ENCODE data around the gene C6. TPM values are rescaled to one million over a fixed set of nuclear protein-coding genes. Genes with fewer than 3 reads are reported as not detected.

The C6 gene
- total and polyA plus RNA-seq, 9 of the 15 experiments (the other 6 are each of a cell fraction or from before 2014, with no cell fraction given): 0.09 TPM; not detected in 8

GRCh38 chr5:41223962-41224361 is 10.6 kb upstream of the C6 start:
- Histone ChIP-seq H3K9me1 (ENCODE audit: control insufficient read depth, insufficient read depth, low read length) (no peaks in the 10 kb centered on the region), H3K9ac (ENCODE audit: insufficient read depth in 1 of 2, low read depth in 2 of 2, low read length in 2 of 2) (no peak overlapping the region), H3K27me3 (ENCODE audit: control insufficient read depth in 2 of 2, insufficient read depth in 2 of 2, low read length in 2 of 2) (no peaks in the 10 kb centered on the region), H3K9me3 (replicated peaks; ENCODE audit: control insufficient read depth, insufficient read depth, low read depth, low read length) (no peaks in the 10 kb centered on the region; the same call in 1 of the 2 replicates), H3K4me2 (ENCODE audit: insufficient read depth, low read length) (no peak overlapping the region), H3K4me1 (replicated peaks in 1 of 2; ENCODE audit: control insufficient read depth in 2 of 2, insufficient read depth in 2 of 2, low read length in 2 of 2) (no peaks in the 10 kb centered on the region), H2AFZ (ENCODE audit: low read depth, low read length) (no peak overlapping the region), H3K36me3 (ENCODE audit: control insufficient read depth, insufficient read depth, low read length) (no peaks in the 10 kb centered on the region), H4K20me1 (replicated peaks; ENCODE audit: control insufficient read depth, insufficient read depth, low read length) (no peaks in the 10 kb centered on the region), H3K4me3 (no peak overlapping the region), H3K79me2 (ENCODE audit: control insufficient read depth, insufficient read depth, low read length) (no peaks in the 10 kb centered on the region), H3K27ac (ENCODE audit: extremely low read depth, low read depth, low read length) (no peak overlapping the region)
- BruUV-seq (replicated peaks): no TSS peak
- FAIRE-seq (no peak), DNase-seq (ENCODE audit: extremely low read depth in 1 of 4, low spot score in 3 of 4) (no peak), ATAC-seq (no peak)
- in situ Hi-C loops (cut with MboI) (no loop called here), intact Hi-C loops (cut with micrococcal nuclease) (no loop called here)
- WGBS (ENCODE audit: insufficient coverage, low coverage, missing lambda C conversion rate): 4% methylated on average over 2 of the region's 2 CpGs
- TF ChIP-seq MAFK (IDR thresholded peaks at IDR 0.05; ENCODE audit: low read length) (peak; percentile 31; the same call in 1 of the 2 replicates), CBX5 (IDR thresholded peaks at IDR 0.05; ENCODE audit: borderline replicate concordance, low read depth) (no peak), ZNF316 (IDR thresholded peaks at IDR 0.05) (peak; percentile 48), ZFPM2 (CRISPR knock-in tag; IDR thresholded peaks at IDR 0.05) (no peak)
- ChIA-PET CTCF (ENCODE audit: low intra/inter-chr PET ratio) (no interaction called here), POLR2A (no interaction called here)

- no peaks in the 10 kb centered on the region for H3K36me3 ChIP-seq (ENCODE audit: control insufficient read depth, insufficient read depth, low read length)
- BruUV-seq (replicated peaks): no TSS peak
- no peaks in the 10 kb centered on the region for H3K27me3 ChIP-seq (ENCODE audit: control insufficient read depth in 2 of 2, insufficient read depth in 2 of 2, low read length in 2 of 2)
- H3K4me3 ChIP-seq: no peak overlapping the region
- TF ChIP-seq GTF2F1 (IDR thresholded peaks at IDR 0.05; ENCODE audit: low read depth, low read length) (no peak), ZC3H4 (CRISPR knock-in tag; IDR thresholded peaks at IDR 0.05; ENCODE audit: borderline replicate concordance) (no peak), NRF1 (conservative IDR thresholded peaks at IDR 0.05 in 1 of 2, IDR thresholded peaks at IDR 0.05 in 1 of 2) (no peak), ZNF586 (CRISPR knock-in tag; conservative IDR thresholded peaks at IDR 0.05) (no peak), HLTF (IDR thresholded peaks at IDR 0.05) (no peak), HCFC1 (IDR thresholded peaks at IDR 0.05; ENCODE audit: low read depth, low read length) (no peak), POLR2A (conservative IDR thresholded peaks at IDR 0.05) (no peak), ZNF76 (CRISPR knock-in tag; IDR thresholded peaks at IDR 0.05; ENCODE audit: borderline replicate concordance) (no peak)
- no peaks in the 10 kb centered on the region for H3K4me1 ChIP-seq (replicated peaks in 1 of 2; ENCODE audit: control insufficient read depth in 2 of 2, insufficient read depth in 2 of 2, low read length in 2 of 2)
- intact Hi-C loops (cut with micrococcal nuclease): no loop called here
- no peak for FAIRE-seq
- H3K27ac ChIP-seq (ENCODE audit: extremely low read depth, low read depth, low read length): no peak overlapping the region
- H3K79me2 ChIP-seq (ENCODE audit: control insufficient read depth, insufficient read depth, low read length): no peaks in the 10 kb centered on the region
- POLR2A ChIA-PET: no interaction called here
- no peak overlapping the region for H3K4me2 ChIP-seq (ENCODE audit: insufficient read depth, low read length)
- H3K9me1 ChIP-seq (ENCODE audit: control insufficient read depth, insufficient read depth, low read length): no peaks in the 10 kb centered on the region
- no peak overlapping the region for H2AFZ ChIP-seq (ENCODE audit: low read depth, low read length)
- no peak overlapping the region for H3K9ac ChIP-seq (ENCODE audit: insufficient read depth in 1 of 2, low read depth in 2 of 2, low read length in 2 of 2)
- WGBS (ENCODE audit: insufficient coverage, low coverage, missing lambda C conversion rate): 0% methylated on average over 2 of the region's 2 CpGs
- no peaks in the 10 kb centered on the region for H4K20me1 ChIP-seq (replicated peaks; ENCODE audit: control insufficient read depth, insufficient read depth, low read length)
- in situ Hi-C loops (cut with MboI): no loop called here
- no peak for DNase-seq (ENCODE audit: extremely low read depth in 1 of 4, low spot score in 3 of 4)
- CTCF ChIA-PET (ENCODE audit: low intra/inter-chr PET ratio): no interaction called here
- no peaks in the 10 kb centered on the region for H3K9me3 ChIP-seq (replicated peaks; ENCODE audit: control insufficient read depth, insufficient read depth, low read depth, low read length)
- ATAC-seq: no peak
These were observed 6.4 kb upstream of the C6 start for GRCh38 chr5:41219658-41220269.
